Peyer's patch (tissue), 4 donors: ENCODE measurements around the gene C5orf46. TPM values are rescaled to one million over a fixed set of nuclear protein-coding genes. Genes with fewer than 3 reads are reported as not detected.

Experiments used
- DNase-seq, 3 donors: peaks; one replicate each; pipeline ENCODE4 v3.0.0-alpha.2; 2017 to 2019
- H3K27ac ChIP-seq, 4 donors: fragments of 200-600 bp; sonication (generic); one replicate each; pipeline ENCODE4 v1.5.1; 2016 to 2019
- H3K27me3 ChIP-seq, 2 donors: fragments of 200-600 bp; sonication (generic); one replicate each; pipeline ENCODE4 v1.5.1; 2019
- H3K36me3 ChIP-seq, 3 donors: fragments of 200-600 bp; sonication (generic); one replicate each; pipeline ENCODE4 v1.5.1; 2016 to 2019
- H3K4me1 ChIP-seq, 4 donors: fragments of 200-600 bp; sonication (generic); one replicate each; pipeline ENCODE4 v1.5.1; 2016 to 2019
- H3K4me3 ChIP-seq, 4 donors: fragments of 200-600 bp; sonication (generic); 1 replicate in 3 of 4; 2 replicates in 1 of 4; pipeline ENCODE4 v1.5.1; 2016 to 2019; ENCODE audit warnings: mild to moderate bottlenecking in 1 of 4
- H3K9me3 ChIP-seq, 4 donors: fragments of 200-600 bp; sonication (generic); one replicate each; pipeline ENCODE4 v1.5.1; 2016 to 2019; ENCODE audit warnings: mild to moderate bottlenecking in 1 of 4
- POLR2A ChIP-seq, 2 donors: fragments of 450-650 bp; IDR thresholded peaks; one replicate each; pipeline ENCODE4 v1.5.1; 2017; ENCODE audit warnings: antibody characterized with exemption in 2 of 2, mild to moderate bottlenecking in 2 of 2, moderate library complexity in 2 of 2
- total RNA-seq, 4 donors: library from RNA; depleted of rRNA; stranded (reverse); fragments of >200 nt; gene quantifications; one replicate each; pipeline ENCODE4 v1.1.0, GENCODE V29; 2016
- TF ChIP-seq, protein P1 (sequence below), 6 experiments: fragments of 450-650 bp in 4 of 6; fragments of 200-600 bp in 2 of 6; sonication (generic) in 1 of 6; IDR thresholded peaks; one replicate each; pipeline ENCODE4 v1.5.1; 2017 to 2019; ENCODE audit warnings: antibody characterized with exemption in 6 of 6, mild to moderate bottlenecking in 3 of 6, moderate library complexity in 1 of 6

Gene C5orf46
- total RNA-seq, 4 donors from 2014 or later, result not detected

GRCh38 chr5:147935032-147935431 lies 28.7 kb upstream of the C5orf46 start:
- H3K27me3 ChIP-seq, result no peaks in the 10 kb centered on the region
- no peak for TF ChIP-seq POLR2A (IDR thresholded peaks at IDR 0.05)
- TF ChIP-seq, protein P1, sequence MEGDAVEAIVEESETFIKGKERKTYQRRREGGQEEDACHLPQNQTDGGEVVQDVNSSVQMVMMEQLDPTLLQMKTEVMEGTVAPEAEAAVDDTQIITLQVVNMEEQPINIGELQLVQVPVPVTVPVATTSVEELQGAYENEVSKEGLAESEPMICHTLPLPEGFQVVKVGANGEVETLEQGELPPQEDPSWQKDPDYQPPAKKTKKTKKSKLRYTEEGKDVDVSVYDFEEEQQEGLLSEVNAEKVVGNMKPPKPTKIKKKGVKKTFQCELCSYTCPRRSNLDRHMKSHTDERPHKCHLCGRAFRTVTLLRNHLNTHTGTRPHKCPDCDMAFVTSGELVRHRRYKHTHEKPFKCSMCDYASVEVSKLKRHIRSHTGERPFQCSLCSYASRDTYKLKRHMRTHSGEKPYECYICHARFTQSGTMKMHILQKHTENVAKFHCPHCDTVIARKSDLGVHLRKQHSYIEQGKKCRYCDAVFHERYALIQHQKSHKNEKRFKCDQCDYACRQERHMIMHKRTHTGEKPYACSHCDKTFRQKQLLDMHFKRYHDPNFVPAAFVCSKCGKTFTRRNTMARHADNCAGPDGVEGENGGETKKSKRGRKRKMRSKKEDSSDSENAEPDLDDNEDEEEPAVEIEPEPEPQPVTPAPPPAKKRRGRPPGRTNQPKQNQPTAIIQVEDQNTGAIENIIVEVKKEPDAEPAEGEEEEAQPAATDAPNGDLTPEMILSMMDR (IDR thresholded peaks at IDR 0.05), result peak in 3 of 6 experiments; percentile 54 to 62 (median 55)
- no peaks in the 10 kb centered on the region for H3K9me3 ChIP-seq
- DNase-seq, result no peak
- H3K27ac ChIP-seq, result no peak overlapping the region
- H3K4me1 ChIP-seq, result no peaks in the 10 kb centered on the region
- no peak overlapping the region for H3K4me3 ChIP-seq
- H3K36me3 ChIP-seq, result no peaks in the 10 kb centered on the region

DNA sequence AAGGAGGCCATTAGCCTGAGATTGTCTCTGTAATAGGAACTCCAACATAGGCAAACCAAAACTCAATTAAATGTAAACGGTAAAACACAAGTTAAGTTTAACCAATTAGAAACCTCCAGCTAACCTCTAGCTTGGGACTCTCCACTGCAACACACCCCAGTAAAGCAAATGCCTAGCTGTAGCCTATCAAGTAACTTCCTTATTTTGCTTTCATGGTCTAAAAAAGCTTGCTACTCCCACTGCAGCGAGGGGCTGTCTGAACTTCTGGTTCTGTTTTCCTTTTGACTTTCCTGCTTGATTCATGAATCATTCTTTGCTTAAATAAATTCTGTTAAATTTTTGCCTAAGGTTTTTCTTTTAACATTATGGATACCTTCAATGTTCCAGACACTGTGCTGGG lies 24.4 kb upstream of the C5orf46 start:
- TF ChIP-seq, protein P1 (IDR thresholded peaks at IDR 0.05), result no peak
- TF ChIP-seq POLR2A (IDR thresholded peaks at IDR 0.05), result no peak
- Histone ChIP-seq H3K36me3 (no peaks in the 10 kb centered on the region), H3K9me3 (no peaks in the 10 kb centered on the region), H3K27me3 (no peaks in the 10 kb centered on the region), H3K4me3 (no peak overlapping the region), H3K27ac (no peak overlapping the region), H3K4me1 (no peaks in the 10 kb centered on the region)
- no peak for DNase-seq

DNA sequence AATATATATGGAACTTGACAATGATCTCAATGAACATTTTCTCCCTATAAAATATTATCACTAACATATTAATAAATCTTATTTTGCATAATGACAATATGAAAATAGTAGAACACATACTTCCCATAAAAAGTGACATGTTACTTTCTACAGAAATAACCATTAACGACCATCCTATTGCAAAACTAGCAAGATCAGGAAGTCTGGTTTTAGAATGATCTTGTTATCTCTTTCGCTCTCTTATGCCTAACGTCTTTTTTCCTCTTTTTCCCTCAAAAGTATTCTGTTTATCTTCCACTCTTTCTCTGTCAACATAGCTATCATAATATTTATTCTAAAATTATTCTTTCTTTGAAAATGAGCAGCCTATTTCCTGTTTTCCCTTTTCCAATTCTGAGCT lies 21.6 kb upstream of the C5orf46 start:
- no peaks in the 10 kb centered on the region for H3K27me3 ChIP-seq
- no peak overlapping the region for H3K27ac ChIP-seq
- H3K9me3 ChIP-seq, result no peaks in the 10 kb centered on the region
- no peak overlapping the region for H3K4me3 ChIP-seq
- DNase-seq, result no peak
- no peak for TF ChIP-seq POLR2A (IDR thresholded peaks at IDR 0.05)
- TF ChIP-seq, protein P1 (IDR thresholded peaks at IDR 0.05), result no peak
- no peaks in the 10 kb centered on the region for H3K4me1 ChIP-seq
- no peaks in the 10 kb centered on the region for H3K36me3 ChIP-seq

GRCh38 chr5:147925020-147925419 lies 18.7 kb upstream of the C5orf46 start:
- DNase-seq, result no peak
- no peaks in the 10 kb centered on the region for H3K9me3 ChIP-seq
- H3K27me3 ChIP-seq, result no peaks in the 10 kb centered on the region
- no peak overlapping the region for H3K27ac ChIP-seq
- TF ChIP-seq, protein P1 (IDR thresholded peaks at IDR 0.05), result no peak
- no peaks in the 10 kb centered on the region for H3K36me3 ChIP-seq
- no peaks in the 10 kb centered on the region for H3K4me1 ChIP-seq
- no peak overlapping the region for H3K4me3 ChIP-seq

DNA sequence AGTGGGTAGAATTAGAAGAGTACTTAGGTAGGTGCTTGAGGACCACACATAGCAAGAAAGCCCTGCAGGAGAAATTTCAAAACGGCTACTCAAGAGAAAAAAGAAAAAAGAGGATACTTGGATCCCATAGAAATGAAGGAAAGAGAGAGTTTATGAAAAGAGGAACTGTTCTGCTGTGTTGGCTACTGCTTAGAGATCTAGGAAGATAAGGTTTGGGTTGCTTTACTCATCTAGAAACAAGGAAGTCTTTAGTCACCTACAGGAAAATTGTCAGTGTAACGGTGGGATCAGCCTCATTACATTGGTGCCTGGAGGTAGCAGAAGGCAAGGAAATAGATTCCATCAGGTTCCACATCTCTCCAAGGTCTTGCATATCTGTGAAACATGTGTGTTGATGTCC lies 14.8 kb upstream of the C5orf46 start:
- H3K4me1 ChIP-seq, result no peaks in the 10 kb centered on the region
- no peaks in the 10 kb centered on the region for H3K36me3 ChIP-seq
- no peaks in the 10 kb centered on the region for H3K9me3 ChIP-seq
- no peak for DNase-seq
- H3K4me3 ChIP-seq, result no peak overlapping the region
- no peaks in the 10 kb centered on the region for H3K27me3 ChIP-seq
- H3K27ac ChIP-seq, result no peak overlapping the region
- no peak for TF ChIP-seq POLR2A (IDR thresholded peaks at IDR 0.05)
- TF ChIP-seq, protein P1 (IDR thresholded peaks at IDR 0.05), result no peak

- TF ChIP-seq, protein P1 (IDR thresholded peaks at IDR 0.05), result no peak
- TF ChIP-seq POLR2A (IDR thresholded peaks at IDR 0.05), result no peak
- H3K36me3 ChIP-seq, result no peaks in the 10 kb centered on the region
- no peaks in the 10 kb centered on the region for H3K27me3 ChIP-seq
- no peak for DNase-seq
- no peak overlapping the region for H3K27ac ChIP-seq
- H3K4me1 ChIP-seq, result no peaks in the 10 kb centered on the region
- H3K9me3 ChIP-seq, result no peaks in the 10 kb centered on the region
- H3K4me3 ChIP-seq, result no peak overlapping the region
Observed at GRCh38 chr5:147920420-147921030, 14.2 kb upstream of the C5orf46 start.
